A673 (cell line): ENCODE measurements around the gene IFNAR1.

Experiments
- CTCF ChIP-seq: fragments of 300-800, 200-600 bp; sonication (generic); conservative IDR thresholded peaks from 2 replicates; pipeline ENCODE4 v1.5.1; 2017; ENCODE audit warnings: low read depth, mild to moderate bottlenecking, antibody characterized with exemption, low read length, moderate library complexity, mixed read lengths
- EZH2 ChIP-seq: fragments of 200-600 bp; sonication (generic); IDR thresholded peaks from 2 replicates; pipeline ENCODE4 v1.6.1; 2017; ENCODE audit warnings: borderline replicate concordance, low read depth, mild to moderate bottlenecking, mixed read lengths, antibody characterized with exemption, low read length; ENCODE audit not compliant: poor library complexity, severe bottlenecking

DNA sequence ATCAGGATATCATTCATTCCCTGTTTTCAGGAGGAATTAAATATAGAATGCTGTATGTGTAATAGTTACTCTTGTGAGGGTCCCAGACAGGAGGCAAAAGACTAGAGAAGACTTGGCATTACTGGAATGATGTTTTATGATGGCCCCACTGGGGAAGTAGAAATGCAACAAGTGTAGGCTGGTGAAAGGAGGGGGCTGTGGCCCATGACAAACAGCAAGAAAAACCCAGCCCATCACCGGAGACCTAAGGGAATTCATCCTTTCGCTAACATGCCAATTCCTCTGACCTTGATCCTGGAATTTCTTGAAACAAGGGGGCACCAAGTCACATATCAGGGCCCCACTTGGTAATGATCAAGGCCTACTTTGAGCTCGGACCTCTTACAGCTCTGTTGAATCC lies 72.9 kb downstream of the IFNAR1 start:
- TF ChIP-seq EZH2 = no peak
- no peak for TF ChIP-seq CTCF
